Gastrocnemius medialis (tissue), 4 donors: ENCODE results near the gene FCF1. TPM values are rescaled to one million over a fixed set of nuclear protein-coding genes. Genes with fewer than 3 reads are reported as not detected.

Experiments
- ATAC-seq, 2 donors: fragments of 150-250 bp; one replicate each; pipeline ENCODE4 v1.9.1; 2016
- DNase-seq, 2 donors: peaks; one replicate each; pipeline ENCODE4 v3.0.0-alpha.2; 2019
- H3K27ac ChIP-seq, 4 donors: fragments of 200-600 bp; sonication (generic); 1 replicate in 1 of 4; 2 replicates in 3 of 4; pipeline ENCODE4 v1.5.1; 2016 to 2018; ENCODE audit warnings: mild to moderate bottlenecking in 2 of 4, moderate library complexity in 1 of 4
- H3K27me3 ChIP-seq, 3 donors: fragments of 200-600 bp; sonication (generic) in 2 of 3; 1 replicate in 1 of 3; 2 replicates in 2 of 3; pipeline versions ENCODE4 v1.5.1 to v1.6.0; 2016 to 2019; ENCODE audit warnings: mild to moderate bottlenecking in 1 of 3, moderate library complexity in 1 of 3
- H3K36me3 ChIP-seq, 2 donors: fragments of 200-600 bp; sonication (generic) in 1 of 2; one replicate each; pipeline ENCODE4 v1.5.1; 2017 to 2018
- H3K4me1 ChIP-seq, 2 donors: fragments of 200-600 bp; sonication (generic) in 1 of 2; one replicate each; pipeline ENCODE4 v1.5.1; 2016 to 2017; ENCODE audit warnings: mild to moderate bottlenecking in 2 of 2
- H3K4me3 ChIP-seq, 4 donors: fragments of 200-600 bp; sonication (generic) in 3 of 4; 1 replicate in 1 of 4; 2 replicates in 3 of 4; pipeline ENCODE4 v1.5.1; 2016 to 2019; ENCODE audit warnings: mild to moderate bottlenecking in 2 of 4
- H3K9me3 ChIP-seq, 3 donors: fragments of 200-600 bp; sonication (generic) in 2 of 3; 1 replicate in 1 of 3; 2 replicates in 2 of 3; pipeline ENCODE4 v1.5.1; 2016 to 2019
- POLR2A ChIP-seq, 2 donors: fragments of 450-650 bp; IDR thresholded peaks; one replicate each; pipeline ENCODE4 v1.6.1; 2017; ENCODE audit warnings: antibody characterized with exemption in 2 of 2, mild to moderate bottlenecking in 2 of 2, moderate library complexity in 2 of 2
- in situ Hi-C, 4 donors: fragments of 200-750 bp; cut with MboI; loops; one replicate each; pipeline versions ENCODE4 v1.15.0 to v1.8.0; 2017; ENCODE audit warnings: low sequenced_read_pairs in 4 of 4
- intact Hi-C: fragments of 100-400 bp; cut with DNase I; formaldehyde crosslinking; loops from one replicate; pipeline ENCODE4 v1.15.1; 2023; ENCODE audit warnings: low total_unique reads
- total RNA-seq, 4 donors: library from RNA; depleted of rRNA; stranded (reverse); fragments of >200 nt; gene quantifications; one replicate each; pipeline versions ENCODE4 v1.1.0 to v1.2.3, GENCODE V29; 2016
- TF ChIP-seq, protein P1 (sequence below), 5 experiments: fragments of 450-650 bp in 3 of 5; fragments of 200-600 bp in 2 of 5; sonication (generic) in 2 of 5; IDR thresholded peaks in 4 of 5; conservative IDR thresholded peaks in 1 of 5; 1 replicate in 4 of 5; 2 replicates in 1 of 5; pipeline ENCODE4 v1.5.1; 2016 to 2019; ENCODE audit warnings: antibody characterized with exemption in 5 of 5, mild to moderate bottlenecking in 3 of 5, moderate library complexity in 3 of 5

Gene FCF1
- total RNA-seq, 4 donors from 2014 or later, result 15.1 to 22.9 (median 18.6) TPM

- ATAC-seq (no peak), DNase-seq (no peak)
- intact Hi-C loops, result no loop called here
- Histone ChIP-seq H3K36me3 (peaks cover 0 to 21% of the 10 kb centered on the region in 2 donors), H3K27ac (no peak overlapping the region), H3K4me1 (peaks cover 3 to 23% of the 10 kb centered on the region in 2 donors), H3K27me3 (no peaks in the 10 kb centered on the region), H3K9me3 (no peaks in the 10 kb centered on the region), H3K4me3 (no peak overlapping the region)
- in situ Hi-C loops, result no loop called here
- TF ChIP-seq, protein P1, sequence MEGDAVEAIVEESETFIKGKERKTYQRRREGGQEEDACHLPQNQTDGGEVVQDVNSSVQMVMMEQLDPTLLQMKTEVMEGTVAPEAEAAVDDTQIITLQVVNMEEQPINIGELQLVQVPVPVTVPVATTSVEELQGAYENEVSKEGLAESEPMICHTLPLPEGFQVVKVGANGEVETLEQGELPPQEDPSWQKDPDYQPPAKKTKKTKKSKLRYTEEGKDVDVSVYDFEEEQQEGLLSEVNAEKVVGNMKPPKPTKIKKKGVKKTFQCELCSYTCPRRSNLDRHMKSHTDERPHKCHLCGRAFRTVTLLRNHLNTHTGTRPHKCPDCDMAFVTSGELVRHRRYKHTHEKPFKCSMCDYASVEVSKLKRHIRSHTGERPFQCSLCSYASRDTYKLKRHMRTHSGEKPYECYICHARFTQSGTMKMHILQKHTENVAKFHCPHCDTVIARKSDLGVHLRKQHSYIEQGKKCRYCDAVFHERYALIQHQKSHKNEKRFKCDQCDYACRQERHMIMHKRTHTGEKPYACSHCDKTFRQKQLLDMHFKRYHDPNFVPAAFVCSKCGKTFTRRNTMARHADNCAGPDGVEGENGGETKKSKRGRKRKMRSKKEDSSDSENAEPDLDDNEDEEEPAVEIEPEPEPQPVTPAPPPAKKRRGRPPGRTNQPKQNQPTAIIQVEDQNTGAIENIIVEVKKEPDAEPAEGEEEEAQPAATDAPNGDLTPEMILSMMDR (IDR thresholded peaks at IDR 0.05 in 4 of 5, conservative IDR thresholded peaks at IDR 0.05 in 1 of 5), result no peak
- TF ChIP-seq POLR2A (IDR thresholded peaks at IDR 0.05), result no peak
Observed at GRCh38 chr14:74786796-74787315, 73.9 kb downstream of the FCF1 start.

Other genes starting within 250 kb of the FCF1 start
- 100 to 1,000 TPM in 1 of 4 donors, 10 to 100 TPM in 3; 75.9 to 176 (median 92.9) TPM for gene NPC2, start 219.8 kb upstream of the FCF1 start, total RNA-seq
- 10 to 100 TPM in 3 of 4 donors, 1 to 10 TPM in 1; 9.9 to 11.6 (median 11.4) TPM for gene ISCA2, start 219.4 kb upstream of the FCF1 start, total RNA-seq
- 10 to 100 TPM; 19.8 to 51.9 (median 28.8) TPM for gene LTBP2, start 100.9 kb upstream of the FCF1 start, total RNA-seq
- 10 to 100 TPM; 14.7 to 30.1 (median 22.1) TPM for gene AREL1, start 64 bp upstream of the FCF1 start, total RNA-seq
- 10 to 100 TPM; 22.2 to 29.2 (median 25.8) TPM for gene YLPM1, start 50.2 kb downstream of the FCF1 start, total RNA-seq
- gene PROX2, start 163.0 kb downstream of the FCF1 start, total RNA-seq, result not detected
- 100 to 1,000 TPM in 2 of 4 donors, 10 to 100 TPM in 2; 71.3 to 157 (median 105) TPM for gene DLST, start 168.8 kb downstream of the FCF1 start, total RNA-seq
- gene RPS6KL1, start 210.1 kb downstream of the FCF1 start, total RNA-seq, result 10 to 100 TPM; 11.7 to 34.4 (median 18.7) TPM
- 1 to 10 TPM; 2.2 to 7.8 (median 3.8) TPM for gene PGF, start 242.5 kb downstream of the FCF1 start, total RNA-seq